ENCODE results near the gene STARD13. TPM values are rescaled to one million over a fixed set of nuclear protein-coding genes. Genes with fewer than 3 reads are reported as not detected.

Gene STARD13
- total and polyA plus RNA-seq, 4 donors, result 2.7 to 15.3 (median 5.7) TPM

DNA sequence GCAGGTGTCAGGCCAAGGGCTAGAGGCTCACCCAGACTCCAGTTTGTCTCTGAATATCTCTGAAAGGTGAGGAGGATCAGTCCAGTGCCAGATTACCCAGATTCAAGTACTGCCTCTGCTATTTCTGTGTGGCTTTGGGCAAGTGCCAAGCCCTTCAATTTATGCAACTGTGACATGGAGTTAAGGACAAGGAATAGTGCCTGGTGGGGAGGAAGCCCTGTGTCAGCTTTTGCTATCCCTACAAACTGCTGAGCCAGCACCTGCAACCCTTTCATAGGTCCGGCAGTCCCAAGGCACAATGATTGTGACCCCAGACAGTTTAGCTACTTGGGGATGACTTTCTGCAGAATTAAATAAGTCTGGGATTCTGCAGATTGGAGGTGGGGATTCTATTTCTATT is 146.4 kb downstream of the STARD13 start:
- H3K36me3 ChIP-seq (ENCODE audit: control insufficient read depth in 4 of 4, insufficient read depth in 3 of 4, low read depth in 1 of 4, low read length in 3 of 4), result peaks cover 4 to 28% (median 13%) of the 10 kb centered on the region in 4 donors
- 66% methylated on average over 1 of the region's 1 CpG for WGBS
- no peak overlapping the region for H3K4me3 ChIP-seq (ENCODE audit: low read depth in 1 of 3, low read length in 3 of 3)
- no peaks in the 10 kb centered on the region for H3K27me3 ChIP-seq (ENCODE audit: control insufficient read depth in 4 of 4, insufficient read depth in 4 of 4, low read length in 3 of 4)
- no peaks in the 10 kb centered on the region for H3K4me1 ChIP-seq (ENCODE audit: control insufficient read depth in 4 of 4, insufficient read depth in 4 of 4, low read length in 3 of 4)
- TF ChIP-seq TAF1 (conservative IDR thresholded peaks at IDR 0.05) (no peak), EGR1 (IDR thresholded peaks at IDR 0.05; ENCODE audit: low read depth in 2 of 2) (no peak), HNF4A (conservative IDR thresholded peaks at IDR 0.05) (no peak), RAD21 (IDR thresholded peaks at IDR 0.05) (no peak), HNF4G (IDR thresholded peaks at IDR 0.05) (no peak), GABPA (IDR thresholded peaks at IDR 0.05 in 1 of 2, conservative IDR thresholded peaks at IDR 0.05 in 1 of 2) (no peak), NR2F2 (IDR thresholded peaks at IDR 0.05) (no peak), SP1 (IDR thresholded peaks at IDR 0.05) (no peak), YY1 (IDR thresholded peaks at IDR 0.05) (no peak), FOXA1 (IDR thresholded peaks at IDR 0.05) (no peak), FOXA2 (IDR thresholded peaks at IDR 0.05) (no peak), JUND (IDR thresholded peaks at IDR 0.05) (no peak), RXRA (IDR thresholded peaks at IDR 0.05) (no peak)
- TF ChIP-seq, protein P1, sequence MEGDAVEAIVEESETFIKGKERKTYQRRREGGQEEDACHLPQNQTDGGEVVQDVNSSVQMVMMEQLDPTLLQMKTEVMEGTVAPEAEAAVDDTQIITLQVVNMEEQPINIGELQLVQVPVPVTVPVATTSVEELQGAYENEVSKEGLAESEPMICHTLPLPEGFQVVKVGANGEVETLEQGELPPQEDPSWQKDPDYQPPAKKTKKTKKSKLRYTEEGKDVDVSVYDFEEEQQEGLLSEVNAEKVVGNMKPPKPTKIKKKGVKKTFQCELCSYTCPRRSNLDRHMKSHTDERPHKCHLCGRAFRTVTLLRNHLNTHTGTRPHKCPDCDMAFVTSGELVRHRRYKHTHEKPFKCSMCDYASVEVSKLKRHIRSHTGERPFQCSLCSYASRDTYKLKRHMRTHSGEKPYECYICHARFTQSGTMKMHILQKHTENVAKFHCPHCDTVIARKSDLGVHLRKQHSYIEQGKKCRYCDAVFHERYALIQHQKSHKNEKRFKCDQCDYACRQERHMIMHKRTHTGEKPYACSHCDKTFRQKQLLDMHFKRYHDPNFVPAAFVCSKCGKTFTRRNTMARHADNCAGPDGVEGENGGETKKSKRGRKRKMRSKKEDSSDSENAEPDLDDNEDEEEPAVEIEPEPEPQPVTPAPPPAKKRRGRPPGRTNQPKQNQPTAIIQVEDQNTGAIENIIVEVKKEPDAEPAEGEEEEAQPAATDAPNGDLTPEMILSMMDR (IDR thresholded peaks at IDR 0.05; ENCODE audit: low read depth, low read length, missing input control), result no peak
- TF ChIP-seq, protein P2, sequence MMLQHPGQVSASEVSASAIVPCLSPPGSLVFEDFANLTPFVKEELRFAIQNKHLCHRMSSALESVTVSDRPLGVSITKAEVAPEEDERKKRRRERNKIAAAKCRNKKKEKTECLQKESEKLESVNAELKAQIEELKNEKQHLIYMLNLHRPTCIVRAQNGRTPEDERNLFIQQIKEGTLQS (IDR thresholded peaks at IDR 0.05), result no peak
- TF ChIP-seq, protein P3, sequence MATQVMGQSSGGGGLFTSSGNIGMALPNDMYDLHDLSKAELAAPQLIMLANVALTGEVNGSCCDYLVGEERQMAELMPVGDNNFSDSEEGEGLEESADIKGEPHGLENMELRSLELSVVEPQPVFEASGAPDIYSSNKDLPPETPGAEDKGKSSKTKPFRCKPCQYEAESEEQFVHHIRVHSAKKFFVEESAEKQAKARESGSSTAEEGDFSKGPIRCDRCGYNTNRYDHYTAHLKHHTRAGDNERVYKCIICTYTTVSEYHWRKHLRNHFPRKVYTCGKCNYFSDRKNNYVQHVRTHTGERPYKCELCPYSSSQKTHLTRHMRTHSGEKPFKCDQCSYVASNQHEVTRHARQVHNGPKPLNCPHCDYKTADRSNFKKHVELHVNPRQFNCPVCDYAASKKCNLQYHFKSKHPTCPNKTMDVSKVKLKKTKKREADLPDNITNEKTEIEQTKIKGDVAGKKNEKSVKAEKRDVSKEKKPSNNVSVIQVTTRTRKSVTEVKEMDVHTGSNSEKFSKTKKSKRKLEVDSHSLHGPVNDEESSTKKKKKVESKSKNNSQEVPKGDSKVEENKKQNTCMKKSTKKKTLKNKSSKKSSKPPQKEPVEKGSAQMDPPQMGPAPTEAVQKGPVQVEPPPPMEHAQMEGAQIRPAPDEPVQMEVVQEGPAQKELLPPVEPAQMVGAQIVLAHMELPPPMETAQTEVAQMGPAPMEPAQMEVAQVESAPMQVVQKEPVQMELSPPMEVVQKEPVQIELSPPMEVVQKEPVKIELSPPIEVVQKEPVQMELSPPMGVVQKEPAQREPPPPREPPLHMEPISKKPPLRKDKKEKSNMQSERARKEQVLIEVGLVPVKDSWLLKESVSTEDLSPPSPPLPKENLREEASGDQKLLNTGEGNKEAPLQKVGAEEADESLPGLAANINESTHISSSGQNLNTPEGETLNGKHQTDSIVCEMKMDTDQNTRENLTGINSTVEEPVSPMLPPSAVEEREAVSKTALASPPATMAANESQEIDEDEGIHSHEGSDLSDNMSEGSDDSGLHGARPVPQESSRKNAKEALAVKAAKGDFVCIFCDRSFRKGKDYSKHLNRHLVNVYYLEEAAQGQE (IDR thresholded peaks at IDR 0.05), result no peak
- TF ChIP-seq, protein P4, sequence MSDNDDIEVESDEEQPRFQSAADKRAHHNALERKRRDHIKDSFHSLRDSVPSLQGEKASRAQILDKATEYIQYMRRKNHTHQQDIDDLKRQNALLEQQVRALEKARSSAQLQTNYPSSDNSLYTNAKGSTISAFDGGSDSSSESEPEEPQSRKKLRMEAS (IDR thresholded peaks at IDR 0.05), result no peak
- TF ChIP-seq, protein P5, sequence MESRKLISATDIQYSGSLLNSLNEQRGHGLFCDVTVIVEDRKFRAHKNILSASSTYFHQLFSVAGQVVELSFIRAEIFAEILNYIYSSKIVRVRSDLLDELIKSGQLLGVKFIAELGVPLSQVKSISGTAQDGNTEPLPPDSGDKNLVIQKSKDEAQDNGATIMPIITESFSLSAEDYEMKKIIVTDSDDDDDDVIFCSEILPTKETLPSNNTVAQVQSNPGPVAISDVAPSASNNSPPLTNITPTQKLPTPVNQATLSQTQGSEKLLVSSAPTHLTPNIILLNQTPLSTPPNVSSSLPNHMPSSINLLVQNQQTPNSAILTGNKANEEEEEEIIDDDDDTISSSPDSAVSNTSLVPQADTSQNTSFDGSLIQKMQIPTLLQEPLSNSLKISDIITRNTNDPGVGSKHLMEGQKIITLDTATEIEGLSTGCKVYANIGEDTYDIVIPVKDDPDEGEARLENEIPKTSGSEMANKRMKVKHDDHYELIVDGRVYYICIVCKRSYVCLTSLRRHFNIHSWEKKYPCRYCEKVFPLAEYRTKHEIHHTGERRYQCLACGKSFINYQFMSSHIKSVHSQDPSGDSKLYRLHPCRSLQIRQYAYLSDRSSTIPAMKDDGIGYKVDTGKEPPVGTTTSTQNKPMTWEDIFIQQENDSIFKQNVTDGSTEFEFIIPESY (IDR thresholded peaks at IDR 0.05), result no peak
- H3K9ac ChIP-seq (ENCODE audit: low read depth in 1 of 2, low read length in 2 of 2), result no peak overlapping the region
- H3K27ac ChIP-seq (ENCODE audit: low read depth in 1 of 2, low read length in 2 of 2), result no peak overlapping the region
- peaks cover under 1 to 7% (median 5%) of the 10 kb centered on the region in 4 donors for H3K9me3 ChIP-seq (ENCODE audit: control insufficient read depth in 4 of 4, low read length in 3 of 4)
- DNase-seq (ENCODE audit: low spot score), result no peak

All from liver (tissue), 9 donors.